Measurements from ENCODE around the gene CCDC8.
"Not testable (repeated sequence)": the region's sequence is repeated elsewhere in the genome, so short reads cannot be mapped to it uniquely, and the experiment has no call there.

The CCDC8 gene

GRCh38 chr19:46427518-46428045 is 14.2 kb upstream of the CCDC8 start:
- DNase-seq, result no peak

- DNase-seq, result peak; percentile 55
These were observed 13.3 kb upstream of the CCDC8 start for GRCh38 chr19:46426506-46427162.

GRCh38 chr19:46426035-46426505 is 12.7 kb upstream of the CCDC8 start:
- DNase-seq, result no peak

- no peak for DNase-seq
These were observed 9.8 kb upstream of the CCDC8 start for GRCh38 chr19:46423188-46423587.

GRCh38 chr19:46422344-46422743 is 9.0 kb upstream of the CCDC8 start:
- DNase-seq, result no peak

- DNase-seq, result no peak
These were observed 6.7 kb upstream of the CCDC8 start for GRCh38 chr19:46420056-46420455.

- DNase-seq, result peak; percentile 20
These were observed 2.7 kb upstream of the CCDC8 start for GRCh38 chr19:46415804-46416709.

GRCh38 chr19:46414899-46415298 is 1.5 kb upstream of the CCDC8 start:
- not testable (repeated sequence) for DNase-seq

GRCh38 chr19:46412650-46413261 is 608 bp downstream of the CCDC8 start:
- DNase-seq, result no peak

GRCh38 chr19:46411925-46412649 is 1.3 kb downstream of the CCDC8 start:
- DNase-seq, result no peak

- no peak for DNase-seq
These were observed 2.1 kb downstream of the CCDC8 start for GRCh38 chr19:46411088-46411924.

GRCh38 chr19:46410205-46411087 is 2.9 kb downstream of the CCDC8 start:
- DNase-seq, result no peak

- no peak for DNase-seq
These were observed 4.2 kb downstream of the CCDC8 start for GRCh38 chr19:46409191-46409590.

- no peak for DNase-seq
These were observed 4.7 kb downstream of the CCDC8 start for GRCh38 chr19:46408664-46409039.

- no peak for DNase-seq
These were observed 5.3 kb downstream of the CCDC8 start for GRCh38 chr19:46407856-46408663.

- DNase-seq, result no peak
These were observed 6.4 kb downstream of the CCDC8 start for GRCh38 chr19:46406976-46407375.

GRCh38 chr19:46404753-46405468 is 8.5 kb downstream of the CCDC8 start:
- peak; percentile 27 for DNase-seq

GRCh38 chr19:46404055-46404752 is 9.2 kb downstream of the CCDC8 start:
- DNase-seq, result no peak
